ENCODE measurements around the gene MAPK7.

The MAPK7 gene

GRCh38 chr17:19421219-19421618 is 42.9 kb downstream of the MAPK7 start:
- DNase-seq (ENCODE audit: low read depth), result no peak

DNA sequence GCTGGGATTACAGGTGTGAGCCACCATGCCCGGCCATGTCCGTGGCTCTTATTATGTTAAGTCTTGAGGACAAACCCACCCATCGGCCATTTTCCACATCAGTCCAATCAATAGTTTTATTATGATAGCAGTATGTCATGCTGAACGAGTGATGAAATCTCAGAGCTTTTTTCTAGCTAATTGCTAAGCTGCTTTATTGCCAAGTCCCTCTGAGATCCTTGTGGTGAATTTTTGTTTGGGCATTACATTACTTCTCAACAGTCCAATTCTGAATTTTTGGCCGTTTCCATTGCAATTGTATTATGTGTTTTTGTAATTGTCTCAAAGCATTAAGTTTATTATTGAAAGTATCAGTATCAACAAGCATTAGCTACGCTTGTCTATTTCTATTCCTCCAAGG is 43.6 kb downstream of the MAPK7 start:
- no peak for DNase-seq (ENCODE audit: low read depth)

DNA sequence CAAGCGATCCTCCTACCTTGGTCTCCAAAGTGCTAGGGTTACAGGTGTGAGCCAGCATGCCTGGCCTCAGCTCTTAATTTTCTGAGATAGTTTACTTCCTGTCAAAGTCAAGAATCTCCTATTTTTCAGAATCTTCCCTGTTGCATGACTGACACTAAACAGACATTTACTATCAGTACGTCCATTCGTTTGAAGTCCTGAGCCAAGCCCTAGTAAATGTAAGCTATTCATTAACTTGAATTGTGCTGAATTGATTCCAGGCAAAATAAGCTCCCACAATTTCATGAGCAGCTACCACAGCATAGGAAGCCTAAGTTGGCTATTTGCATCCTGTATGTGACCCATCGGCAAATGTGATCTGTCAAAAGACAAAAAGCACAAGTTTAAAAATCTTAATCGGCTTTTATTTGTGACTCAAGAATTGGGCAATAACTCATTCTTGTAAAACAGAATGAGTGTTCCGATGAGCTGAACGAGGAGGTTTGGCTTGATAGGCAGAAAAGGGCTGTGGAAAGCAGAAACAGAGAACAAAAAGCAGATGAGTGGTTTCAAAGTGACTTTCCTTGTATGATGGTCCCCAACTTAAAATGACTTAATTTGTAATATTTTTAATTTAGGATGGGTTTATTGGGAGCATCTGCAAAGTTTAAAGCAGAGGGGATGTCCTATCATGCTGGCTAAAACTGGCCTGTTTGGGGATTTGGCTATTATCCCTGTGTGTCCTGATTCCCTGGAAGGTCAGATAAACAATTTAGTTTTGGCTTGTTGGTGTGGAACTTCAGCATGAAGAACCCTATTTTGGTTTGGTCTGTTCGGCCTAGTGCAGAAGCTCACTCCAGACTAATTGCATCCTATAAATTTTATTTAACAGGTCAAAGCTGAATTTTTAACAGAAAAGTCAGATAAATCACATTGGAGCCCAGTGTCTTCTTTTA is 46.9 kb downstream of the MAPK7 start:
- no peak for DNase-seq (ENCODE audit: low read depth)

DNA sequence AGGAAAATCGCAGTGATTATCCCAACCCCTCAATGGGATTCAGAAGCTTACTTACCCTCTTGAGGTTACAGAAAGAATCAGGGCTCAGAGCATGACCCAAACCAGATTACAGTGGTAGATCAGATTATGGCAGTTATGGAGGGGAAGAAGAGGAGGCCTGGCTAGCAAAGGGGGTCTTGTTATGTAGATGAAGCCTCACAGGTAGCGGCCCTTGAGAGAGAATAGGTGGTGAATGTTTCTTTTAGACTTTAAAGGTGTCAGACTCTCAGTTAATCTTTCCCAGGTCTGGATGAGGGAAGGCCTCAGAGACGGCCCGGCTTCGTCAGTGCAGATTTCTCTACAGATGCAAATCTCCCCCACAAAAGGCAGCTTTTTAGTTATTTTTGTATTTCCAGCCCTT is 48.3 kb downstream of the MAPK7 start:
- no peak for DNase-seq (ENCODE audit: low read depth)

- DNase-seq (ENCODE audit: low read depth), result no peak
Measured at GRCh38 chr17:19431691-19432090, 53.4 kb downstream of the MAPK7 start.

Measured in activated T-helper 9 cell treated with anti-CD3 and anti-CD28 coated beads, Interleukin-2, amount 50 U/mL, for 16 hours (primary cell).